Posterior cingulate gyrus (tissue), 11 donors: ENCODE data around the gene LHFPL3.

Source experiments
- DNase-seq, 10 donors: peaks; one replicate each; pipeline versions ENCODE4 v3.0.0 to v3.0.0-alpha.2; 2020 to 2021; ENCODE audit warnings: mixed read lengths in 3 of 10
- intact Hi-C: fragments of 100-400 bp; cut with DNase I; formaldehyde crosslinking; loops from one replicate; pipeline ENCODE4 v1.15.1; 2023

LHFPL3 gene

GRCh38 chr7:104943502-104944343 is 615.3 kb downstream of the LHFPL3 start:
- DNase-seq, result no peak
- intact Hi-C loops, result no loop called here

DNA sequence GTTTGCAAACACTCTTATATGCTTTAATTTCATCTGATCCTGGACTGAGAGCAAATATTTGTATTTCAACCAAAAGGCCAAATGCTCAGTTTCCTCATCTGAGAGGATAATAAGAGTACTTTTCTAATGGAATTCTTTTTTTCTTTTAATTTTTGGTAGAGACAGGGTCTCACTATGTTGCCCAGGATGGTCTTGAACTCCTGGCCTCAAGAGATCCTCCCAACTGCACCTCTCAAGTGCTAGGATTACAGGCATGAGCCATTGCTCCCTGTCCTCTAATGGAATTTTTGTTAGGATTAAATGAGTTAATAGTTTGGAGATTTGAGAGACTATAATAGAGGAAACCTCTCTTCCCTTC is 617.2 kb downstream of the LHFPL3 start:
- DNase-seq, result no peak
- intact Hi-C loops, result no loop called here

DNA sequence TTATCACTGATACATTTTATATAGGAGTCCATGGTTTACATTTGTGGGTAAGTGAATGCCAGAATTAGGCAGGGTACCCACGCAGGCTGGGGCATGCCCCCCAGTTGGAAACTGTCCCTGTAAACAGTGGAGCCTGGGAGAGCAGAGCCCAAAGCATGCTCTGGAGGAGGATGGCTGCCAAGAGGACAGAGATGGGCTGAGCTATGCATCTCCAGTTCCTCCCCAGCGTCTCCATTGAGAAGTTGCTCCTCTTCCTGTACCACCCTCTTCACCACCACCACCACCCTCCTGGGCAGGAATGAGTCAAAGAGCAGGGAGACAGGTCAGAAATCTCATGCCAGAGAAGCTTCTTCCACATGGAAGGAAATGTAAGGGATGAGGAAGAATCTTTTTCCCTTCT is 617.9 kb downstream of the LHFPL3 start:
- DNase-seq, result no peak
- intact Hi-C loops, result no loop called here

DNA sequence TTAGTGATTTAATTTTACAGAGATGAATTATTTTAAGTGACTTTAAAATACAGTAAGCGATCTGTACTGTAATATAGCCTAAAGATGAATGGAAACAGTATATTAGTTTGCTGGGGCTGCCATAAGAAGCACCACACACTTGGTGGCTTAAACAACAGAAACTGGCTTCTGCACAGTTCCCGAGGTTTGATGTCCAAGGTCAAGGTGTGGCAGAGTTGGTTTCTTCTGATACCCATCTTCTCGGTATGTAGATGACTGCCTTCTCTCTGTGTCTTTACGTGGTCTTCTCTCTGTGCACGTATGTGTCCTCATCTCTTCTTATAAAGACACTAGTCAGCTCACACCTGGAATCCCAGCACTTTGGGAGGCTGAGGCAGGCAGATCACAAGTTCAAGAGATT is 621.6 kb downstream of the LHFPL3 start:
- DNase-seq, result no peak
- intact Hi-C loops, result no loop called here

GRCh38 chr7:104950754-104951153 is 622.4 kb downstream of the LHFPL3 start:
- intact Hi-C loops, result no loop called here
- no peak for DNase-seq

- DNase-seq, result no peak
- intact Hi-C loops, result no loop called here
Observed at GRCh38 chr7:104951546-104951945, 623.1 kb downstream of the LHFPL3 start.

GRCh38 chr7:104955276-104955675 is 626.9 kb downstream of the LHFPL3 start:
- intact Hi-C loops, result no loop called here
- DNase-seq, result no peak
